KMS-11 (cell line): ENCODE measurements around the gene SMIM44.

Experiments used
- H2AFZ ChIP-seq: fragments of 200-600 bp; sonication (generic); 2 replicates; pipeline ENCODE4 v1.6.1; 2016; ENCODE audit warnings: antibody characterized with exemption, mixed run types, low read depth
- H3K27ac ChIP-seq: fragments of 200-600 bp; sonication (generic); 2 replicates; pipeline ENCODE4 v1.6.1; 2016; ENCODE audit warnings: mild to moderate bottlenecking, mixed run types
- H3K27me3 ChIP-seq: fragments of 200-600 bp; sonication (generic); 2 replicates; pipeline ENCODE4 v1.6.1; 2017; ENCODE audit warnings: mild to moderate bottlenecking, low read depth, mixed run types, moderate library complexity; ENCODE audit not compliant: insufficient read depth
- H3K36me3 ChIP-seq: fragments of 200-600 bp; sonication (generic); 2 replicates; pipeline ENCODE4 v1.6.1; 2017; ENCODE audit warnings: mild to moderate bottlenecking, mixed run types; ENCODE audit not compliant: insufficient read depth
- H3K4me1 ChIP-seq: fragments of 200-600 bp; sonication (generic); 2 replicates; pipeline ENCODE4 v1.6.1; 2016; ENCODE audit warnings: mild to moderate bottlenecking, low read depth, mixed run types; ENCODE audit not compliant: poor library complexity, severe bottlenecking
- H3K4me2 ChIP-seq: fragments of 200-600 bp; sonication (generic); 2 replicates; pipeline ENCODE4 v1.7.0; 2016; ENCODE audit warnings: mild to moderate bottlenecking, mixed run types
- H3K4me3 ChIP-seq: fragments of 200-600 bp; sonication (generic); IDR thresholded peaks from 2 replicates; pipeline ENCODE4 v1.6.1; 2017; ENCODE audit warnings: low read depth, low read length, mixed read lengths; ENCODE audit not compliant: insufficient read depth
- H3K79me2 ChIP-seq: fragments of 200-600 bp; sonication (generic); 2 replicates; pipeline ENCODE4 v1.6.1; 2016; ENCODE audit warnings: low read depth, mixed run types; ENCODE audit not compliant: insufficient read depth
- H3K9ac ChIP-seq: fragments of 200-600 bp; sonication (generic); 2 replicates; pipeline ENCODE4 v1.6.1; 2016; ENCODE audit warnings: mild to moderate bottlenecking, mixed run types
- H4K20me1 ChIP-seq: fragments of 200-600 bp; sonication (generic); 2 replicates; pipeline ENCODE4 v1.6.1; 2016; ENCODE audit warnings: mild to moderate bottlenecking, mixed run types; ENCODE audit not compliant: insufficient read depth
- CTCF ChIP-seq: fragments of 200-600 bp; sonication (generic); conservative IDR thresholded peaks from 2 replicates; pipeline ENCODE4 v1.6.1; 2017; ENCODE audit warnings: low read depth, mild to moderate bottlenecking, antibody characterized with exemption, low read length, moderate library complexity, mixed read lengths

SMIM44 gene

GRCh38 chr19:3483226-3483628, at the start of gene SMIM44:
Gene SMIM44, minus strand, starts transcription at chr19:3483441. Its CDS starts 38 bp downstream, at chr19:3483403.
- no peaks in the 10 kb centered on the region for H3K36me3 ChIP-seq
- peaks cover 6% of the 10 kb centered on the region for H3K4me1 ChIP-seq
- no peaks in the 10 kb centered on the region for H4K20me1 ChIP-seq
- no peaks in the 10 kb centered on the region for H3K79me2 ChIP-seq
- no peak within 1 kb of the TSS for H2AFZ ChIP-seq
- H3K4me3 ChIP-seq = no peak within 1 kb of the TSS
- no peak within 1 kb of the TSS for H3K9ac ChIP-seq
- TF ChIP-seq CTCF = no peak
- no peak within 1 kb of the TSS for H3K27ac ChIP-seq
- H3K4me2 ChIP-seq = no peak within 1 kb of the TSS
- H3K27me3 ChIP-seq = peaks cover 41% of the 10 kb centered on the region

- Histone ChIP-seq H3K27ac (no peak overlapping the region), H3K9ac (no peak overlapping the region), H2AFZ (no peak overlapping the region), H3K27me3 (no peaks in the 10 kb centered on the region), H3K4me1 (no peaks in the 10 kb centered on the region), H3K4me2 (no peak overlapping the region), H4K20me1 (no peaks in the 10 kb centered on the region), H3K4me3 (no peak overlapping the region), H3K36me3 (no peaks in the 10 kb centered on the region), H3K79me2 (no peaks in the 10 kb centered on the region)
- TF ChIP-seq CTCF = no peak
These were observed 49.8 kb upstream of the SMIM44 start for GRCh38 chr19:3533033-3533432.

GRCh38 chr19:3532154-3532786, 49.0 kb upstream of the SMIM44 start:
- no peak for TF ChIP-seq CTCF
- Histone ChIP-seq H3K4me1 (no peaks in the 10 kb centered on the region), H3K4me3 (no peak overlapping the region), H3K27me3 (no peaks in the 10 kb centered on the region), H3K79me2 (no peaks in the 10 kb centered on the region), H2AFZ (no peak overlapping the region), H3K4me2 (no peak overlapping the region), H3K9ac (no peak overlapping the region), H3K36me3 (no peaks in the 10 kb centered on the region), H4K20me1 (no peaks in the 10 kb centered on the region), H3K27ac (no peak overlapping the region)

- Histone ChIP-seq H3K9ac (no peak overlapping the region), H3K4me1 (no peaks in the 10 kb centered on the region), H3K36me3 (no peaks in the 10 kb centered on the region), H3K4me3 (no peak overlapping the region), H3K79me2 (no peaks in the 10 kb centered on the region), H4K20me1 (no peaks in the 10 kb centered on the region), H2AFZ (no peak overlapping the region), H3K27me3 (no peaks in the 10 kb centered on the region), H3K27ac (no peak overlapping the region), H3K4me2 (no peak overlapping the region)
- TF ChIP-seq CTCF = no peak
These were observed 48.5 kb upstream of the SMIM44 start for GRCh38 chr19:3531716-3532115.
